ENCODE results near the gene KLHL35. TPM values are rescaled to one million over a fixed set of nuclear protein-coding genes. Genes with fewer than 3 reads are reported as not detected.

KLHL35 gene
- total RNA-seq, 3 donors from 2014 or later, result 0.98 to 1.5 (median 1.3) TPM

DNA sequence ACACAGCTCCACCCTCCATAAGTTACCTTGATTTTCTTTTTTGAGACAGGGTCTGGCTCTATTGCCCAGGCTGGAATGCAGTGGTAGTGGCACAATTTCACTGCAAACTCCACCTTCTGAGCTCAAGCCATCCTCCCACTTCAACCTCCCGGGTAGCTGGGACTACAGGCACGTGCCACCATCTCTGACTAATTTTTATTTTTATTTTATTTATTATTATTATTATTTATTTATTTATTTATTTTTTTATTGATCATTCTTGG, 24.1 kb downstream of the KLHL35 start:
- Mint-ChIP-seq H3K4me3 (no peak overlapping the region), H3K36me3 (ENCODE audit: insufficient read depth) (peaks cover 23% of the 10 kb centered on the region), H3K9me3 (no peaks in the 10 kb centered on the region), H3K4me1 (ENCODE audit: low read depth) (peaks cover 15% of the 10 kb centered on the region), H3K27me3 (ENCODE audit: low read depth) (no peaks in the 10 kb centered on the region)
- ATAC-seq, result peak in 1 of 2 donors; percentile 11
- DNase-seq, result no peak

DNA sequence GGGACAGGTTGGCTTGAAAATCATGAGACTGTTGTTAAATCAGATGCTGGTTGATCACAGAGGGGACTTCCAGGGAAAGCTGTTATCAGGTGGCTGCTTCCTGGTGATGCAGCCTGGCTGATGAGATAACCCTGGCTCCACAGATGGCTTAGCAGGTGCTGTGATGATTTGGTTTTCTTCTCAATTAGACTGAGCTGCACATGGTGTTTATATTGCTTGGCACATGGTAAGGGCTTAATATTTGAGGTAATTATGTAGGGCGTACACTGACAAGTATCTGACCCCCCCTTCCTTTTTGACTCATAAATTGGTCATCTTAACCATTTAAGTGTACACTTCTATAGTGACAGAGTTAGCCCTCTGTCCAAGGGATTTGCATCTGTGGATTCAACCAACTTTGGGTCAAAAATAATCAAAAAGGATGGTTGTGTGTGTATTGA, 26.6 kb downstream of the KLHL35 start:
- Mint-ChIP-seq H3K36me3 (ENCODE audit: insufficient read depth) (peaks cover 46% of the 10 kb centered on the region), H3K27me3 (ENCODE audit: low read depth) (no peaks in the 10 kb centered on the region), H3K9me3 (no peaks in the 10 kb centered on the region), H3K4me3 (no peak overlapping the region), H3K4me1 (ENCODE audit: low read depth) (peaks cover 40% of the 10 kb centered on the region)
- DNase-seq (no peak), ATAC-seq (peak; percentile 6 to 20)

DNA sequence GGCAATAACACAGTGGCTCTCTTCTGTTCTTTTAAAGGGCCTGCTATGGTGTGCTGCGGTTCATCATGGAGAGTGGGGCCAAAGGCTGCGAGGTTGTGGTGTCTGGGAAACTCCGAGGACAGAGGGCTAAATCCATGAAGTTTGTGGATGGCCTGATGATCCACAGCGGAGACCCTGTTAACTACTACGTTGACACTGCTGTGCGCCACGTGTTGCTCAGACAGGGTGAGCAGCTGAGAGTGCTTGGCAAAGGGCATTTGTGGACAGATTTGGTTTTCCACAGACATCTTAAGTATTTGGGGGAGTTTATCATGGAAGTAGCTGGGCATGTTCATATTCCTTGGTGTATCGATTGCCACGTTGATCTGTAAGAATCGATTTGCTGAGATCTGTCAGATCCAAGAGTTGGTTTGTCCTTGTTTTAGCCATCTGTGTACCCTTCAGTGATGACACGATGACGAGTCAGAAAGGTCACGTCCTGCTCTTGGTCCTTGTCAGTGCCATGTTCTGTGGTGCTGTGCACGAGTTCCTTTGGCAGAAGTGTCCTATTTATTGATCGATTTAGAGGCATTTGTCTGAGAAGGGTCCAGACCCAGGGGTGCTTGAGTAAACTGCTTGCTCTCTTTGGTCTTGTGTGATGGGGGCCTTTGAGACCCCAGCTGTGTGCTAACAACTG, 28.9 kb downstream of the KLHL35 start:
- peaks cover 45% of the 10 kb centered on the region for H3K4me1 Mint-ChIP-seq (ENCODE audit: low read depth)

DNA sequence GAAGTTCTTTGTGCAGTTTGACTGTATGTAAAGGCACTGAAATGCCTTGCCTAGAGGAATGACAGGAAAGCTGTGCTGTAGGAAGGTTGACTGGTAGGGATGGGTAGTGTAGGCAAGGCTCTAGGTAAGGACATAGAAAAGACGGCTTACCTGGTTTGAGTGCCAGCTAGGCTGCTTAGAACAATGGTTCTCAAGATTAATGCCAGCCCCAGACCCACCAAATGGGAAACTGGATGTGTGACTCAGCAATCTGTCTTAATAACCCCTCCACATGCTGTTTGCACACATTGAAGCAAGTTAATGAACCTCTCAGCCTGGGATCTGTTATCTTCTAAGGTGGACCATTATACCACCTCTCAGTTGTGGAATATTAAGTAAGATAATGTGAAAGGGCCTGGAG, 30.0 kb downstream of the KLHL35 start:
- Mint-ChIP-seq H3K27me3 (ENCODE audit: low read depth) (no peaks in the 10 kb centered on the region), H3K9me3 (no peaks in the 10 kb centered on the region), H3K36me3 (ENCODE audit: insufficient read depth) (peaks cover 60% of the 10 kb centered on the region), H3K4me1 (ENCODE audit: low read depth) (peaks cover 44% of the 10 kb centered on the region), H3K4me3 (peak overlapping the region; percentile 99)
- ATAC-seq (no peak), DNase-seq (no peak)

More for the DNA sequence above, 28.9 kb downstream of the KLHL35 start:
- DNase-seq, result no peak
- ATAC-seq, result peak in 1 of 2 donors; percentile 19
- H3K4me3 Mint-ChIP-seq, result peak overlapping the region; percentile 99
- H3K9me3 Mint-ChIP-seq, result no peaks in the 10 kb centered on the region
- no peaks in the 10 kb centered on the region for H3K27me3 Mint-ChIP-seq (ENCODE audit: low read depth)
- H3K36me3 Mint-ChIP-seq (ENCODE audit: insufficient read depth), result peaks cover 61% of the 10 kb centered on the region

DNA sequence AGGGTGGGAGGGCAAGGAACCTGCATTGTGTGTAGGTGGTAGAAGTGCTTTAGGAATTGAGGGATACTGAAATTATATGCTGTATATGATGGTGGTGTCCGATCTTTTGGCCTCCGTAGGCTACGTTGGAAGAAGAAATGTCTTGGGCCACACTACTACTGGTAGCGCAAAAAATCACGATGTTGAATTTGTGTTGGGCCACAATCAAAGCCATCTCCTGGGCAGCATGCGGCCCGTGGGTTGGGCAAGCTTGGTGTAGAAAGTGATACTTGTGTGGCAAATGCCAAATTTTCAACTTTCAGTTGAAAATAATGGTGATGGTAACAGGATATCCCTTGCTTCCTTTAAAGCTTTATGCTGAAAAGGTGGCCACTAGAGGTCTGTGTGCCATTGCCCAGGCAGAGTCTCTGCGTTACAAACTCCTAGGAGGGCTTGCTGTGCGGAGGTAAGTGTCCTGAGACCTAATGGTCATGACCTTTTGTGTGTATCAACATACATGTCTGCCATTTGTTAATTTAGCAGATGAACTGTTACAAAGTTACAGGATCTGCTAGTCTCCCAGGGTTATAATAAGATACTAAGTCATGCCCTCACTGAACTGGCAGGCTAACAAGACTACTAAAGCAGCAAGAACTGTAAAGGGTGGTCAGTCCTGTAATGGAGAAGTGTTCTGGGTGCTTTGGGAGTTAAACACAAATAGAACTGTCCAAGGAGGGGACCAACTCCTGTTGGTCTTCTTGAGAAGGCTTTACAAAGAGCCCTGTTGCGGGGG, 30.8 kb downstream of the KLHL35 start:
- Mint-ChIP-seq H3K36me3 (ENCODE audit: insufficient read depth) (peaks cover 55% of the 10 kb centered on the region), H3K9me3 (no peaks in the 10 kb centered on the region), H3K27me3 (ENCODE audit: low read depth) (no peaks in the 10 kb centered on the region), H3K4me3 (peak overlapping the region; percentile 99), H3K4me1 (ENCODE audit: low read depth) (peaks cover 40% of the 10 kb centered on the region)
- DNase-seq (no peak), ATAC-seq (no peak)

DNA sequence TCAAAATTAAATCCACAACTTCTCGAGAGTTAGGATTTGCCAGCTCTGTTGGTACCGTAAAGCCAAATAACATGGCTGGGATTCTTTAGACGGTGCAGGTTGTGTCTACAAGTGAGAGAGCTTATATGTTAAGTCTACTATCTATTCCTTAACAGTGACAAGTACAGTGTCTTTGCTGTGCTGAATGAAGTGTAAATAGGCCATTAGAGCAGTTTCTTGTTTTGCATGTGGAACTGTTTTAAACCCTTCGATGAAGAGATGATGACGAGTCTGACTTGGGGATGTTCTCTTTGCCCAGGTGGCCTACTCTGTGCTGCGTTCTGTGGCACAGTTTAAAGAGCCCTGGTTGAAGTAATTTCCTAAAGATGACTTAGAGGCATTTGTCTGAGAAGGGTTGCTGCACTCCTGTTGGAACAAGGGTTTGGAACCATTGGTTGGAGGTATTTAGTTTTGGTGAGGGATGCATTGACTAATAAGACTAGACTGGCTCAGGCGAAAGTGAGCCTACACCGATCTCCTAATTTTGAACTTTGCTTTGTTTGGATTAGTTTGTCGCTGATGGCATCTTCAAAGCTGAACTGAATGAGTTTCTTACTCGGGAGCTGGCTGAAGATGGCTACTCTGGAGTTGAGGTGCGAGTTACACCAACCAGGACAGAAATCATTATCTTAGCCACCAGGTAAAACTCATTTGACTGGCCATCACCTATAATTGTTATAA, 32.7 kb downstream of the KLHL35 start:
- peaks cover 49% of the 10 kb centered on the region for H3K36me3 Mint-ChIP-seq (ENCODE audit: insufficient read depth)
- no peaks in the 10 kb centered on the region for H3K27me3 Mint-ChIP-seq (ENCODE audit: low read depth)
- peaks cover 38% of the 10 kb centered on the region for H3K4me1 Mint-ChIP-seq (ENCODE audit: low read depth)
- peak; percentile 8 to 11 for ATAC-seq
- no peak for DNase-seq
- peak overlapping the region; percentile 99 for H3K4me3 Mint-ChIP-seq
- H3K9me3 Mint-ChIP-seq, result no peaks in the 10 kb centered on the region

DNA sequence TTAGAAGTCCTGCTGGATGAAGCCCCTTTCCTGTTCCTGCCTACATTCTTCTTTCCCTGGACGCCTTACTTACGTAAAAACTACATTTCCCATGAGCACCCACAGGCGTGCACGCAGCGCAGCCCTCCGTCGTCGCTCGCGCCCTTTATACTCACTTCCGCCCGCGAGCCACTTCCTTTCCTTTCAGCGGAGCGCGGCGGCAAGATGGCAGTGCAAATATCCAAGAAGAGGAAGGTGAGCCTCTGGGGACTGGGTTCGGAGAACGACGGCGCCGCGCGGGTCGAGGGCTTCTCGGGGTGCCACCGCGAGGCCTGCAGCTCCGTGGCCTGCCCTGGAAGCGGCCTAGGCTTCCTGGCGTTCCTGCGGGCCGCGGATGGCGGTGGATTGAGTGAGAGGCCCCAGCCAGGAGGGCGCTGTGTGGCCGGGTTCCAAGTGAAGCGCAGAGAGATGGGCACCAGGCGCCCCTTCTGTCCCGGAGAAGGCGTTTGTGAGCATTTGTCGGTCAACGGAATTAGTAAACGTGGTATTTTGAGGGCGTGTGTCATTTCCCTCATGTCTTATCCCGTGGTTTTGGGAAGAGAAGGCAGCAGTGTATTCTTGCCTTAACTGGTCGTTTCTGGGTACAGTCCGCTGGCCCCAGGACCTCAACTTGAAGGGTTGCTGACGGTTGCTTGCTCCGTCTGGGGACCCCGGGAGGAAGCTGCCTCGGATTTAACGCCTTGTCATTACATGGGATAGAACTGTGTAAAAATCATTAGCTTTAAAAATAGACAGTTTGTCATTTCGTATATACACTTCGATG, 33.5 kb downstream of the KLHL35 start, which contains the start of gene RPS3:
TSS of gene RPS3 (plus strand) at position 175 of the 802 bp plus-strand sequence. CDS start at position 205, 30 bp downstream.
- no peaks in the 10 kb centered on the region for H3K9me3 Mint-ChIP-seq
- peak within 1 kb of the TSS; percentile 99 for H3K4me3 Mint-ChIP-seq
- peaks cover 37% of the 10 kb centered on the region for H3K4me1 Mint-ChIP-seq (ENCODE audit: low read depth)
- DNase-seq, result peak; percentile 83
- H3K36me3 Mint-ChIP-seq (ENCODE audit: insufficient read depth), result peaks cover 47% of the 10 kb centered on the region
- ATAC-seq, result peak; percentile 88 to 89
- H3K27me3 Mint-ChIP-seq (ENCODE audit: low read depth), result no peaks in the 10 kb centered on the region

DNA sequence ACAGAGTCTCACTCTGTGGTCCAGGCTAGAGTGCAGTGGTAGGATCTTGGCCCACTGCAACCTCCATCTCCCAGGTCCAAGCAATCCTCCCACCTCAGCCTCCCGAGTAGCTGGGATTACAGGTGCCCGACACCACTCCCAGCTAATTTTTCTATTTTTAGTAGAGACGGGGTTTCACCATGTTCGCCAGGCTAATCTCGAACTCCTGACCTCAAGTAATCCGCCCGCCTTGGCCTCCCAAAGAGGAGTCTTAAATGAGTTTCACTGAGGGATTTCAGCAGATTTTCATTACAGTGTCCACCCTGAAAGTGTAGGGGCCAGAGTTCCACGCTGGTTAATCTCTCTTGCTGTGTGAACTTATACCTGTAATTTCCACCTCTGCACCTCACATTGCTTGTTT, 34.1 kb downstream of the KLHL35 start:
- ATAC-seq (peak; percentile 1 to 3), DNase-seq (no peak)
- Mint-ChIP-seq H3K4me1 (ENCODE audit: low read depth) (peaks cover 31% of the 10 kb centered on the region), H3K9me3 (no peaks in the 10 kb centered on the region), H3K27me3 (ENCODE audit: low read depth) (peaks cover 2% of the 10 kb centered on the region), H3K36me3 (ENCODE audit: insufficient read depth) (peaks cover 41% of the 10 kb centered on the region), H3K4me3 (peak overlapping the region; percentile 99)

DNA sequence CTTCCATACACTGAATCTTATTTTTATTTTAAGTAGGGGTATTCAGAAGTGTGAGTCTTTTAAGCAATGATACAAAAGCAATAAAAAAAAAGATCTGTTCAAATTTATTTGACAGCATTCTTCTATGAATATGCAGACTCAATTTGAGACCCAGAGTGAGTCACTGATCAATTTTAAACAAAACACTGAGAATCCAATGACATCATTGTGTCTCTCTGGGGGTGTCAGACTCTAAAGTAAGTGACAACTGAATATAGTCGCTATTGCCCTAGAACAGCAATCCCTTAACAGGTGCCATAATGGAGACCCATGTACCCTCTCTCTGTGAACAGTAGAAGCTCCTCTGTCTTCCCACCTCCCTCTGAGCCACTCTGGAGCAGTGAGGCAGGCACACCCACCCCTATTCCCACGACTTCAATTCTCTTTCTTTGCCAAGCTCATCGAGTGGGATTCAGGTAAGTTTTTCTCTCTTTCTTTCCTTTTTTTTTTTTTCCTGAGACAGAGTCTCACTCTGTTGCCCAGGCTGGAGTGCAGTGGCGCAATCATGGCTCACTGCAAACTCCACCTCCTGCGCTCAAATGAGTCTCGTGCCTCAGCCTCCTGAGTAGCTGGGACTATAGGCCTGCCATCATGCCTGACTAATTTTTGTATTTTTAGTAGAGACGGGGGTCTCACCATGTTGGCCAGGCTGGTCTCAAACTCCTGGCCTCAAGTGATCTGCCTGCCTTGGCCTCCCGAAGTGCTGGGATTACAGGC, 38.7 kb downstream of the KLHL35 start:
- Mint-ChIP-seq H3K36me3 (ENCODE audit: insufficient read depth) (no peaks in the 10 kb centered on the region), H3K27me3 (ENCODE audit: low read depth) (peaks cover 2% of the 10 kb centered on the region), H3K9me3 (no peaks in the 10 kb centered on the region), H3K4me1 (ENCODE audit: low read depth) (peaks cover 2% of the 10 kb centered on the region), H3K4me3 (no peak overlapping the region)
- ATAC-seq (peak; percentile 59 to 74), DNase-seq (no peak)

DNA sequence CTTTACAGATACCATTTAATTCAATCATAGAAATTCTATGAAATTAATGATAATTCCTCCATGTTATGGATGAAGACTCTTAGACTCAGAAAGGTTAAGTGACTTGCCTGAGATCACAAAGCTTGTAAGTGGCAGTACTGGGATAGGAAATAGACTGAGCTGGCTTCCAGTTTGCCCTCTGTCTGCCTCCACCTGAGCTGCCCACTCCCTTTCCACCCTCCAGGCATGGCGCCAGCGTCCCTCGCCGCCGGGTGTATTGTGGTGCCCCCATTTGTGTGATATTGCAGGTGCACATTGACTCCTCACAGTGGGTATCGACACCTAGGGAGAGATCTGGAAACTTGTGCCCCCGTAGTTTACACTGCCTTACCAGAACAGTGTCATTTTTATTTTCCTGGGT, 43.1 kb downstream of the KLHL35 start:
- Mint-ChIP-seq H3K4me1 (ENCODE audit: low read depth) (no peaks in the 10 kb centered on the region), H3K4me3 (no peak overlapping the region), H3K9me3 (no peaks in the 10 kb centered on the region), H3K27me3 (ENCODE audit: low read depth) (peaks cover 2% of the 10 kb centered on the region), H3K36me3 (ENCODE audit: insufficient read depth) (no peaks in the 10 kb centered on the region)
- DNase-seq, result no peak
- no peak for ATAC-seq

DNA sequence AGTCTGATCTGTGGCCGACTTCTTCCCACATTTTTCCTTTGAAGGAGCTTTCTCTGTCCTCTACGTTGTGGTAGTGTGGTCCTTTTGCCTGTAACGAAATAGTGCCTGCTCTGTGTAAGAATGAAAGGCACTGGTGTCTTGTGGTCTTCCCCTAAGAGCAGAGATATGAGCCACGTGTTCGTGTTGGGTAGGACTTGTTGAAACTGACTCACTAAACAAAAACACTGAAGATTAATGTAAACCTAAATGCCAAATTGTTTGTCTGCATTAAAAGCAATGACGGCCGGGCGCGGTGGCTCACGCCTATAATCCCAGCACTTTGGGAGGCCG, 43.8 kb downstream of the KLHL35 start:
- Mint-ChIP-seq H3K4me1 (ENCODE audit: low read depth) (peaks cover 4% of the 10 kb centered on the region), H3K9me3 (no peaks in the 10 kb centered on the region), H3K27me3 (ENCODE audit: low read depth) (peaks cover under 1% of the 10 kb centered on the region), H3K36me3 (ENCODE audit: insufficient read depth) (no peaks in the 10 kb centered on the region), H3K4me3 (no peak overlapping the region)
- no peak for ATAC-seq
- no peak for DNase-seq

DNA sequence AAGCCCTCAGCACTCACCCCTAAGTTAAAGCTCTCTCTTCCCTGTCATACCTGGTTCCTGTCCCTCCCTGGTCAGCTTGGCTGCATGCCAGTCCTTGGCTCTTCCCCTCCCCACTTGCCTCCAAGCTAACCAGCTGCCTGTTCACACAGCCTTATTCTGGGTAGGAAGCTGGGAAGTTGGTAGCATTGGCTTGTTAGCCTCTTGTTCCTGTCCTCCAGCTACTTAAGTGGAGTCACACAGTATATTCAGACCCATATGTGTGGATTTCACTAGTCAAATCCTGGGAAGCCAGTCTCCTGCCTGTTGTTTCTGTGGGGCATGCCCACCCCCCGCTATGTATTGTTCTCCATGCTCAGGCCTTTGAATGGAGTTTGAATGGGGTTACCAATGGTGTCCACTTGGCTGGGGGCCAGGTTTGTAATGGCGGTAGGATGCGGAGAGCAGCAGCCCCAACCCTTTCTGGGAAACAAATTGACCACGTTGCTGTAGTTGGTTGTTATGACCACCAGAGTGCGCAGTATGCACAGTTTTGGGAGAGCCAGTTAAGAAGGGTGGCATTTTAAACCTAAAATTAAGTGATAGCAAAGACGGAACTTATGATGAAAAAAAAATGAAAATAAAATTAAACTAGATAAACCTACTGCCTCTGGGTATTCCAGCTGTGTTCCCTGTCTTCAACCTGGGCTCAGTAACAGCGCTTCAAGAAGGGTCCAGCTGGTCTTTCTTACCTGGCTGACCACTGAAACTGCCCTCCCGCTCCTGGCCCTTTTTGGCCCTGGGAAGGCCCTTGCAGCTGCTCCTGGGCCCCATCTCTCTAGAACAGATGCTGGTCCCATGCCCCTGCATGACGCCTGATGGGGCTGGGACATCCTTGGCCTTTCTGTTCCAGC, 44.4 kb downstream of the KLHL35 start:
- peak; percentile 83 for ATAC-seq
- H3K9me3 Mint-ChIP-seq, result no peaks in the 10 kb centered on the region
- no peaks in the 10 kb centered on the region for H3K36me3 Mint-ChIP-seq (ENCODE audit: insufficient read depth)

More for the DNA sequence above, 44.4 kb downstream of the KLHL35 start:
- Mint-ChIP-seq H3K4me1 (ENCODE audit: low read depth) (peaks cover 9% of the 10 kb centered on the region), H3K27me3 (ENCODE audit: low read depth) (no peaks in the 10 kb centered on the region), H3K4me3 (no peak overlapping the region)
- DNase-seq, result peak; percentile 57
